GM12875 (cell line): Measurements from ENCODE around the gene TM4SF4.

Experiments used
- H3K4me3 ChIP-seq: one replicate; pipeline ENCODE4 v1.5.1; 2011; ENCODE audit warnings: low read depth, low read length, control low read depth
- TF ChIP-seq, protein P1 (sequence below): IDR thresholded peaks from 2 replicates; pipeline ENCODE4 v1.5.1; 2011; ENCODE audit warnings: low read depth, mild to moderate bottlenecking, control low read depth, inconsistent platforms, low read length, moderate library complexity, borderline replicate concordance; ENCODE audit not compliant: insufficient read depth

The TM4SF4 gene

DNA sequence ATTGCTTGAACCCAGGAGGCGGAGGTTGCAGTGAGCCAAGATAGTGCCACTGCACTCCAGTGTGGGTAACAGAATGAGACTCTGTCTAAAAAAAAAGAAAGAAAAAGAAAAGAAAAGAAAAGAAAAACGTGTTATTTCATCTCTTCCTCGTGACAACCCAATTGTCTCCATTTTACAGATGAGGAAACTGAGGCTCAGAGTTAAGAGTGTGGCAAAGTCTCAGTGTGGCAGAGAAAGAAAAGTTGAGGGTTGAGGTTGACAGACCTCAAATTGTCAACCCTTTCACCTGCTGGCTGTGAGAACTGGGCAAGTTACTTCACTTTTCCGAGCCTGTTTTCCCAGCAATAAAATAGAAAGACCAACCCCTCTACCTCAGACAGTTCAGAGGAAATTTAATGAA lies 59.6 kb downstream of the TM4SF4 start:
- H3K4me3 ChIP-seq: no peak overlapping the region
- TF ChIP-seq, protein P1, sequence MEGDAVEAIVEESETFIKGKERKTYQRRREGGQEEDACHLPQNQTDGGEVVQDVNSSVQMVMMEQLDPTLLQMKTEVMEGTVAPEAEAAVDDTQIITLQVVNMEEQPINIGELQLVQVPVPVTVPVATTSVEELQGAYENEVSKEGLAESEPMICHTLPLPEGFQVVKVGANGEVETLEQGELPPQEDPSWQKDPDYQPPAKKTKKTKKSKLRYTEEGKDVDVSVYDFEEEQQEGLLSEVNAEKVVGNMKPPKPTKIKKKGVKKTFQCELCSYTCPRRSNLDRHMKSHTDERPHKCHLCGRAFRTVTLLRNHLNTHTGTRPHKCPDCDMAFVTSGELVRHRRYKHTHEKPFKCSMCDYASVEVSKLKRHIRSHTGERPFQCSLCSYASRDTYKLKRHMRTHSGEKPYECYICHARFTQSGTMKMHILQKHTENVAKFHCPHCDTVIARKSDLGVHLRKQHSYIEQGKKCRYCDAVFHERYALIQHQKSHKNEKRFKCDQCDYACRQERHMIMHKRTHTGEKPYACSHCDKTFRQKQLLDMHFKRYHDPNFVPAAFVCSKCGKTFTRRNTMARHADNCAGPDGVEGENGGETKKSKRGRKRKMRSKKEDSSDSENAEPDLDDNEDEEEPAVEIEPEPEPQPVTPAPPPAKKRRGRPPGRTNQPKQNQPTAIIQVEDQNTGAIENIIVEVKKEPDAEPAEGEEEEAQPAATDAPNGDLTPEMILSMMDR: no peak

DNA sequence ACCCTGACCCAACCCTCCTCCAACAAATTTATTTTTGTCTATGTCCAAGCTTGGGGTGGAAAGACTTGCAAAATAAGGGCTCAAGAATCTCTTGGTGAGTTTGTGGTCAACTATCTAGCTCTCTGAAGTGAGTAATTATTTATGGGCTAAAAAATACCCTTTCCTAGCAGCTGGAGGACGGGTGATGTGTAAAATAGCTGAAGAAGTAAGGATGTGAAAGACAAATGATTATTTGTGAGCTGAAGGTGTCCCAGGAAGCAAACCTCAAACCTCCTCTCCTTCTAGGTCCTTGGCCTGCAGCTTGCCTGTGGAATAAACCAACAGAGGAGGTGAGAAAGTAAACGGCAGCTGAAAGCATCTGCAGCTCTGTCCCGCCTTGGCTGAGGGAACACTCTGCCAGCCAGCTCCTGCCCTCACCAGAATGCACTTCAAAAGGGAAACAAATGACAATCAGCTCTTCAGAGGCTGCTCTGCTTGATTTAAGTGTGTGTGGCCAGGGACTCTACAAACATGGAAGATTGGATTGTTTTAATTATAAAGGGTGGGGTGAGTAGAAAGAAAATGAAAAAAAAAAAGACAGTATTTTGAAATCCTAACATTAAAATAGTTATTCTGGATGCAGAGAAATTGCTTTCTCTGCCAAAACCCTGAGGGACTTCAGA lies 60.3 kb downstream of the TM4SF4 start:
- no peak overlapping the region for H3K4me3 ChIP-seq
- TF ChIP-seq, protein P1: no peak

DNA sequence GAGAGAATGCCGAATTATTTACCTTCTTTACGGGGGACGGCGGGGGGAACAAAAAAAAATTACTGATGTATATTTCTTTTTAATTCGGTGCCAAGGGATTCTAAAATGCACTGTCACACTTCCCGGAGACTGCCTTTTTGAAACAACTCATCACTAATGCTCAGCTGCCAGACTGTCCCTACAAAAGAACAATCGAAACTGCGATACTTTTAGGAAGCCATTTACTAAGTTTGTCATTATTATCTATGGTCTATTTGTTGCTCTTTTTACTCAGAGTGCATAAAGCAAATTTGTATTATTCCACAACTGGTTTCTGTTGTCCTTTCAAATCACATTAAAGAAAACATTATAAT lies 60.8 kb downstream of the TM4SF4 start:
- TF ChIP-seq, protein P1: no peak
- no peak overlapping the region for H3K4me3 ChIP-seq

DNA sequence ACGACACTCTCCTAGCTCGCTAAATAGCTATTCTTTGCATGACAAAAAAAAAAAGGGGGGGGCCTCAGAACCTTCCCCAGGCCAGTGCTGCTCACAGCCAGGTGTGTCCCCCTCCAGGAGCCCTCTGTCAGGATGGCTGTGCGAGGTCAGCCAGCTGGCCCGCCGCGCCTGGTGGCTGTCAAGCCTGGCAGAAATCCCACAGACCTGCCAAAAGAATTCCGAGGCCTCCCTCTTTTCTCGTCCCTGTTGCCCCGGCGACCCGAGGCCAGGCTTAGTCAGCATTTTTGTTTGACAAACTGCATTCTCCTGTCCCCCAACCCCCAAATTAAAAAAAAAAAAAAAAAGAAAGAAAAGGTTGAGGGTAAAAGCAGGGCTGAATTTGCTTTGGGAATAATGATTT lies 61.9 kb downstream of the TM4SF4 start:
- TF ChIP-seq, protein P1: no peak
- H3K4me3 ChIP-seq: no peak overlapping the region

DNA sequence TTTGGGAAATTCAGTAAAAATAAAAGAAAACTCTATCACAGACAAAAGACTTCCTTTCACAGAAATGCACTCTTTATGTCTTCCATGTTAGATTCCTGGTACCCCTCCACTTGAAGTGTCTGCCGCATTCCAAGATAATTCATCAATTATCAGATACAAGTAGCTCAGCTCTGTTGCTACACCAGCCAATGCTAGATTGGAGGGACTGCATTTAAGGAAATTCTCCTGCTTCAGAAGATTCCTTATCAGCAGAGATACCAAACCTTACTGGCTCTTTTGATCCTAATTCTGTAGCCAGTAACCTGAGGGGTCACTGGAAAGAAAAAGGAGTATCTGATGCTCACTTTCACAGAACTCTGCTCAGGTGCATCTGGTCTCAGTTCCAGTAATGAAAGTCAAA lies 63.9 kb downstream of the TM4SF4 start:
- TF ChIP-seq, protein P1: no peak
- H3K4me3 ChIP-seq: no peak overlapping the region

DNA sequence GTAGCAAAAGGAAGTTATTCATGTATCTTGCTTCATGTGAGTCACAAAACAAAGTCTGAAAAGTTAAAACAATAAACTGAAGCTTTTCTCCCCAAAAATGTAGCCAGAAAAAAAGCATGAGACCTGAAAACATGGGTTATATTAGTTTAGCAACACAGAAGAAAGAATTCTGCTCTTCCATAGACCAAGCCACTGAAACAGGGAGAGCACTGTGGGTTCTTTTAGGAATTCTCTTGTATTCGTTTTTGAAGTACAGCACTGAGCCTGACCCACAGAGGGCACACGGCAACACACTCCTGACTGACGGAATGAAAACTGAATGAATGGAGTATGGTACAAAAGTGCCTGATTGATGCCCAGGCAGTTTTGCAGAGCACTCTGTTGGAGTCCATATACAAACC lies 66.6 kb downstream of the TM4SF4 start:
- H3K4me3 ChIP-seq: no peak overlapping the region
- TF ChIP-seq, protein P1: no peak

DNA sequence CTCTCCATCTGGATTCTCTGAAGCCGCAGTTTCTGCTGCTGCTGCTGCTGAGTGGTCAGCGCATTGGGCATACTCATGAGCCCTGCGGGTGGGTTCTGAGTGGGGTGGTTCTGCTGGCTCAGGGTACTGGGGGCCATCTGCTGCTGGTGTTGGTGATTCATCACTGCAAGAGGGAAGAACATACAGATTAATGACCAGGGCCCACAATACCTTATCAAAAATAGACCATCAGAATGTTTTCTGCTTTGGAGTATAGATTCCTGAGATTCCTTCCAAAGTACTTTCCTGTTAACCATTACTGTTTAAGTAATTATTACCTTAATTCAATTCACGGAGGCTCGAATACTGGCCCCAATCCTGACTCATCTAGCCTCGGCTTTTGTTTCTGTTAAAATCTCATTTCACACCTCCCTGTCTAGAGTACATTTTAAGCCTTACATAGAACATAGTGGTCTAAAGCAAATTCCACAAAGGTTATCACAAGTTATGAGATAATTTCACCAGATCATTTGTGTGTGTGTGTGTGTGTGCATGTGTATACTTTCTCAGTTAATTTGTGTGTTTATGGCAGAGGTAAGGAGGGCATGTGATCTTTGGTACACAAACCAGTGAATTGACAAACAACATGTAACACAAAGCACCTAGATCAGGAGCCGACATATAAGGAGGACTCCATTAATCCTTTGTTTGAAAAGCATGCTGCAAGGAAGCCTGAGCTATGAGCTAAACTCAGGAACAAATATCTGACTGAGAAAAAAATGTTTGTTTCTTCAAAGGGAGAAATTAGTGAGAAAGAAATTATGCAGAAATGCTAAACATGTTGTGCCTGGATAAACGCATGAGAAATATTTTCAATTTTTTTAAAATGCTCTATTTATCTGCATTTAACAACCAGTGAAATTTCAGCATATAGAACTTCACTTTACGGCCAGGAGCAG lies 68.1 kb downstream of the TM4SF4 start:
- H3K4me3 ChIP-seq: no peak overlapping the region
- TF ChIP-seq, protein P1: no peak
